ENCODE results near the gene AUNIP. TPM values are rescaled to one million over a fixed set of nuclear protein-coding genes. Genes with fewer than 3 reads are reported as not detected.

The AUNIP gene
- total RNA-seq, 1 experiment from 2014 or later: 16.1 TPM

DNA sequence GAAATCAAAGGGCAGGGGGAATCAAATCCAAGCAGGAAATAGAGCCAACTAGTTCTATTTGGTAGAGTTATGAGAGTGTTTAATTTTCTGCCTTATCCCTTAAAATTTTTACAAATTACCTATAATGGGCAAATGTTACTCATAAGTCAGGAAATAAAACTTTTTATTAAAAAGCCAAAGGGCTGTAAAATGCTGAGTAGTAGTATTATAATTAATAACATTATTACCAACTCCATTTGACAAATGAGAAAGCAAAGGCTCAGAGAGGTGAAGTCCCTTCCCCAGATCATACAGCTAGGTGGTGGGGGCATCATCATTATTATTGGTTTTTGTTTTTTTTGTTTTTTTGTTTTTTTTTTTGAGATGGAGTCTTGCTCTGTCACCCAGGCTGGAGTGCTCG is 55.9 kb downstream of the AUNIP start (continued):
- TF ChIP-seq TCF7 (CRISPR knock-in tag; IDR thresholded peaks at IDR 0.05; ENCODE audit: low read depth): no peak
- TF ChIP-seq, protein P1, sequence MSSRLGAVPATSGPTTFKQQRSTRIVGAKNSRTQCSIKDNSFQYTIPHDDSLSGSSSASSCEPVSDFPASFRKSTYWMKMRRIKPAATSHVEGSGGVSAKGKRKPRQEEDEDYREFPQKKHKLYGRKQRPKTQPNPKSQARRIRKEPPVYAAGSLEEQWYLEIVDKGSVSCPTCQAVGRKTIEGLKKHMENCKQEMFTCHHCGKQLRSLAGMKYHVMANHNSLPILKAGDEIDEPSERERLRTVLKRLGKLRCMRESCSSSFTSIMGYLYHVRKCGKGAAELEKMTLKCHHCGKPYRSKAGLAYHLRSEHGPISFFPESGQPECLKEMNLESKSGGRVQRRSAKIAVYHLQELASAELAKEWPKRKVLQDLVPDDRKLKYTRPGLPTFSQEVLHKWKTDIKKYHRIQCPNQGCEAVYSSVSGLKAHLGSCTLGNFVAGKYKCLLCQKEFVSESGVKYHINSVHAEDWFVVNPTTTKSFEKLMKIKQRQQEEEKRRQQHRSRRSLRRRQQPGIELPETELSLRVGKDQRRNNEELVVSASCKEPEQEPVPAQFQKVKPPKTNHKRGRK (CRISPR knock-in tag; IDR thresholded peaks at IDR 0.05; ENCODE audit: borderline replicate concordance): no peak

DNA sequence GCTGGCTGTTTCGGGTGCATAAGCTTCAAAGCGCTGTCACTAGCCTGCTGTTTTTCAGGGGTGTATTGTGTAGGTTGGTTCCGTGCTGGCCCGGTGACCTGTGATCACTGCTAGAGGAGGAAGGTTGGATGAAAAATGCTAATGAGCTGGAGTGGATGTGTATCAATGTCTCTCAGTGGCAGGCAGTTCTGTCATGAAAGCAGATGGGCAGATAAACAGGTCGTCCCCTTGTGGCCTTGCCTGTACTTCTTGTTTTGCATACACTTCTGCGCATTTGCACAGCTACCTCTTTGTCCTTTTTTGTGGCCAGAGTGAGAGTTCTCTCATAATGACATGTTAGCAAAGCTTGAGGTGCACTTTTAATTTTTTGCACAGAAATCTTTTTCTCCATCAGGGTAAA is 56.3 kb downstream of the AUNIP start:
- Mint-ChIP-seq H3K4me1 (peaks cover 26% of the 10 kb centered on the region), H3K9me3 (no peaks in the 10 kb centered on the region), H3K4me3 (no peak overlapping the region), H3K27ac (peak overlapping the region; percentile 26; the same call in 1 of the 2 replicates), H3K27me3 (ENCODE audit: low read depth) (peaks cover 4% of the 10 kb centered on the region), H3K36me3 (peaks cover 14% of the 10 kb centered on the region)
- ATAC-seq (no peak), DNase-seq (ENCODE audit: low spot score) (no peak)
- CTCF ChIA-PET: interaction anchor here (0.6 to 2.1 kb wide), 4 partner anchors 8 to 184 kb away, joined by 3 to 5 read pairs (median 3); no protein-coding TSS in a partner anchor
- TF ChIP-seq, protein P2, sequence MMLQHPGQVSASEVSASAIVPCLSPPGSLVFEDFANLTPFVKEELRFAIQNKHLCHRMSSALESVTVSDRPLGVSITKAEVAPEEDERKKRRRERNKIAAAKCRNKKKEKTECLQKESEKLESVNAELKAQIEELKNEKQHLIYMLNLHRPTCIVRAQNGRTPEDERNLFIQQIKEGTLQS (CRISPR knock-in tag; conservative IDR thresholded peaks at IDR 0.05): no peak
- TF ChIP-seq NR3C1 (CRISPR knock-in tag; conservative IDR thresholded peaks at IDR 0.05; ENCODE audit: low read depth) (no peak), SMAD3 (CRISPR knock-in tag; IDR thresholded peaks at IDR 0.05; ENCODE audit: borderline replicate concordance) (no peak), FOXJ3 (CRISPR knock-in tag; IDR thresholded peaks at IDR 0.05; ENCODE audit: borderline replicate concordance) (no peak), ZNF317 (CRISPR knock-in tag; IDR thresholded peaks at IDR 0.05; ENCODE audit: borderline replicate concordance, low read depth) (no peak), NFE2L1 (CRISPR knock-in tag; IDR thresholded peaks at IDR 0.05) (no peak), HMGA2 (CRISPR knock-in tag; IDR thresholded peaks at IDR 0.05) (no peak), NFYB (CRISPR knock-in tag; conservative IDR thresholded peaks at IDR 0.05; ENCODE audit: low read depth) (no peak), GRHL2 (CRISPR knock-in tag; IDR thresholded peaks at IDR 0.05; ENCODE audit: insufficient replicate concordance, severe bottlenecking) (no peak), RORB (CRISPR knock-in tag; IDR thresholded peaks at IDR 0.05) (no peak)
- TF ChIP-seq, protein P3, sequence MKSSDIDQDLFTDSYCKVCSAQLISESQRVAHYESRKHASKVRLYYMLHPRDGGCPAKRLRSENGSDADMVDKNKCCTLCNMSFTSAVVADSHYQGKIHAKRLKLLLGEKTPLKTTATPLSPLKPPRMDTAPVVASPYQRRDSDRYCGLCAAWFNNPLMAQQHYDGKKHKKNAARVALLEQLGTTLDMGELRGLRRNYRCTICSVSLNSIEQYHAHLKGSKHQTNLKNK (CRISPR knock-in tag; IDR thresholded peaks at IDR 0.05): no peak
- TF ChIP-seq, protein P4, sequence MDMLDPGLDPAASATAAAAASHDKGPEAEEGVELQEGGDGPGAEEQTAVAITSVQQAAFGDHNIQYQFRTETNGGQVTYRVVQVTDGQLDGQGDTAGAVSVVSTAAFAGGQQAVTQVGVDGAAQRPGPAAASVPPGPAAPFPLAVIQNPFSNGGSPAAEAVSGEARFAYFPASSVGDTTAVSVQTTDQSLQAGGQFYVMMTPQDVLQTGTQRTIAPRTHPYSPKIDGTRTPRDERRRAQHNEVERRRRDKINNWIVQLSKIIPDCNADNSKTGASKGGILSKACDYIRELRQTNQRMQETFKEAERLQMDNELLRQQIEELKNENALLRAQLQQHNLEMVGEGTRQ (CRISPR knock-in tag; IDR thresholded peaks at IDR 0.05): no peak
- TF ChIP-seq, protein P5, sequence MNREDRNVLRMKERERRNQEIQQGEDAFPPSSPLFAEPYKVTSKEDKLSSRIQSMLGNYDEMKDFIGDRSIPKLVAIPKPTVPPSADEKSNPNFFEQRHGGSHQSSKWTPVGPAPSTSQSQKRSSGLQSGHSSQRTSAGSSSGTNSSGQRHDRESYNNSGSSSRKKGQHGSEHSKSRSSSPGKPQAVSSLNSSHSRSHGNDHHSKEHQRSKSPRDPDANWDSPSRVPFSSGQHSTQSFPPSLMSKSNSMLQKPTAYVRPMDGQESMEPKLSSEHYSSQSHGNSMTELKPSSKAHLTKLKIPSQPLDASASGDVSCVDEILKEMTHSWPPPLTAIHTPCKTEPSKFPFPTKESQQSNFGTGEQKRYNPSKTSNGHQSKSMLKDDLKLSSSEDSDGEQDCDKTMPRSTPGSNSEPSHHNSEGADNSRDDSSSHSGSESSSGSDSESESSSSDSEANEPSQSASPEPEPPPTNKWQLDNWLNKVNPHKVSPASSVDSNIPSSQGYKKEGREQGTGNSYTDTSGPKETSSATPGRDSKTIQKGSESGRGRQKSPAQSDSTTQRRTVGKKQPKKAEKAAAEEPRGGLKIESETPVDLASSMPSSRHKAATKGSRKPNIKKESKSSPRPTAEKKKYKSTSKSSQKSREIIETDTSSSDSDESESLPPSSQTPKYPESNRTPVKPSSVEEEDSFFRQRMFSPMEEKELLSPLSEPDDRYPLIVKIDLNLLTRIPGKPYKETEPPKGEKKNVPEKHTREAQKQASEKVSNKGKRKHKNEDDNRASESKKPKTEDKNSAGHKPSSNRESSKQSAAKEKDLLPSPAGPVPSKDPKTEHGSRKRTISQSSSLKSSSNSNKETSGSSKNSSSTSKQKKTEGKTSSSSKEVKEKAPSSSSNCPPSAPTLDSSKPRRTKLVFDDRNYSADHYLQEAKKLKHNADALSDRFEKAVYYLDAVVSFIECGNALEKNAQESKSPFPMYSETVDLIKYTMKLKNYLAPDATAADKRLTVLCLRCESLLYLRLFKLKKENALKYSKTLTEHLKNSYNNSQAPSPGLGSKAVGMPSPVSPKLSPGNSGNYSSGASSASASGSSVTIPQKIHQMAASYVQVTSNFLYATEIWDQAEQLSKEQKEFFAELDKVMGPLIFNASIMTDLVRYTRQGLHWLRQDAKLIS (CRISPR knock-in tag; IDR thresholded peaks at IDR 0.05; ENCODE audit: borderline replicate concordance): no peak
- TF ChIP-seq, protein P6, sequence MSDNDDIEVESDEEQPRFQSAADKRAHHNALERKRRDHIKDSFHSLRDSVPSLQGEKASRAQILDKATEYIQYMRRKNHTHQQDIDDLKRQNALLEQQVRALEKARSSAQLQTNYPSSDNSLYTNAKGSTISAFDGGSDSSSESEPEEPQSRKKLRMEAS (CRISPR knock-in tag; IDR thresholded peaks at IDR 0.05): no peak
- POLR2A ChIA-PET: no interaction called here

All from WTC11 (cell line).